Astrocyte (in vitro differentiated cells and primary cell): ENCODE measurements around the gene PEAK1. TPM values are rescaled to one million over a fixed set of nuclear protein-coding genes. Genes with fewer than 3 reads are reported as not detected.

ENCODE experiments used
- DNase-seq: peaks from one replicate; pipeline ENCODE4 v3.0.0-alpha.2; 2010; ENCODE audit warnings: low read depth
- FAIRE-seq: peaks from 2 replicates; lab custom pipeline; 2011; peaks lifted over from hg19 to GRCh38; lab: Jason Lieb, UNC
- H2AFZ ChIP-seq: 2 replicates; pipeline ENCODE4 v1.6.0; 2012; ENCODE audit warnings: low read depth, low read length, inconsistent platforms
- H3K27ac ChIP-seq: 2 replicates; pipeline ENCODE4 v1.5.1; 2011; ENCODE audit warnings: low read depth, low read length, inconsistent platforms
- H3K27me3 ChIP-seq: 2 replicates; pipeline ENCODE4 v1.6.0; 2011; ENCODE audit warnings: low read length, inconsistent platforms; ENCODE audit not compliant: insufficient read depth
- H3K36me3 ChIP-seq: 2 replicates; pipeline ENCODE4 v1.5.1; 2011; ENCODE audit warnings: low read length, inconsistent platforms; ENCODE audit not compliant: insufficient read depth
- H3K4me1 ChIP-seq: 2 replicates; pipeline ENCODE4 v1.5.1; 2011; ENCODE audit warnings: low read length, inconsistent platforms; ENCODE audit not compliant: insufficient read depth
- H3K4me2 ChIP-seq: 2 replicates; pipeline ENCODE4 v1.6.0; 2012; ENCODE audit warnings: low read length, inconsistent platforms
- H3K4me3 ChIP-seq: 2 replicates; pipeline ENCODE4 v1.5.1; 2011; ENCODE audit warnings: low read depth, mild to moderate bottlenecking, low read length, inconsistent platforms; ENCODE audit not compliant: insufficient read depth
- H3K79me2 ChIP-seq: 2 replicates; pipeline ENCODE4 v1.6.0; 2012; ENCODE audit warnings: mild to moderate bottlenecking, low read length, inconsistent platforms; ENCODE audit not compliant: insufficient read depth
- H3K9ac ChIP-seq: 2 replicates; pipeline ENCODE4 v1.6.0; 2012; ENCODE audit warnings: mild to moderate bottlenecking, low read length, inconsistent platforms
- H3K9me3 ChIP-seq: 2 replicates; pipeline ENCODE4 v1.5.1; 2012; ENCODE audit warnings: low read depth, mild to moderate bottlenecking, low read length, inconsistent platforms; ENCODE audit not compliant: insufficient read depth
- H4K20me1 ChIP-seq: 2 replicates; pipeline ENCODE4 v1.6.0; 2012; ENCODE audit warnings: low read length, inconsistent platforms; ENCODE audit not compliant: insufficient read depth
- H3K27ac Mint-ChIP-seq: one replicate; pipeline ENCODE4 v1.8.0; 2021; ENCODE audit warnings: mild to moderate bottlenecking, mixed read lengths; ENCODE audit not compliant: unreplicated experiment
- H3K27me3 Mint-ChIP-seq: one replicate; pipeline ENCODE4 v1.8.0; 2021; ENCODE audit warnings: low read depth, mixed read lengths; ENCODE audit not compliant: unreplicated experiment
- H3K36me3 Mint-ChIP-seq: one replicate; pipeline ENCODE4 v1.8.0; 2021; ENCODE audit warnings: low read depth, mixed read lengths; ENCODE audit not compliant: unreplicated experiment
- H3K4me1 Mint-ChIP-seq: one replicate; pipeline ENCODE4 v1.8.0; 2021; ENCODE audit warnings: low read depth, mixed read lengths; ENCODE audit not compliant: unreplicated experiment
- H3K4me3 Mint-ChIP-seq: one replicate; pipeline ENCODE4 v1.8.0; 2021; ENCODE audit warnings: mild to moderate bottlenecking, moderate library complexity, mixed read lengths; ENCODE audit not compliant: unreplicated experiment
- H3K9me3 Mint-ChIP-seq: one replicate; pipeline ENCODE4 v1.8.0; 2021; ENCODE audit warnings: mild to moderate bottlenecking, mixed read lengths; ENCODE audit not compliant: unreplicated experiment
- CTCF ChIP-seq: IDR thresholded peaks from 2 replicates; pipeline ENCODE4 v1.5.1; 2011; ENCODE audit warnings: low read depth, mild to moderate bottlenecking, inconsistent platforms, low read length, moderate library complexity; ENCODE audit not compliant: insufficient read depth
- EZH2 ChIP-seq: IDR thresholded peaks from 2 replicates; pipeline ENCODE4 v1.6.1; 2012; ENCODE audit warnings: mild to moderate bottlenecking, low read length, inconsistent platforms; ENCODE audit not compliant: insufficient read depth
- total RNA-seq: library from RNA; stranded (reverse); gene quantifications from 2 replicates; pipeline ENCODE4 v1.2.1, GENCODE V29; 2021

Gene PEAK1
- total RNA-seq, 1 donor from 2014 or later = 62.3 TPM

- H3K4me3 Mint-ChIP-seq = no peak overlapping the region
- no peak overlapping the region for H3K4me3 ChIP-seq
- H4K20me1 ChIP-seq = no peaks in the 10 kb centered on the region
- no peak overlapping the region for H3K27ac ChIP-seq
- H3K4me1 Mint-ChIP-seq = peaks cover 11% of the 10 kb centered on the region
- peaks cover 10% of the 10 kb centered on the region for H3K36me3 Mint-ChIP-seq
- no peak for FAIRE-seq
- no peak overlapping the region for H2AFZ ChIP-seq
- H3K27me3 Mint-ChIP-seq = no peaks in the 10 kb centered on the region
- DNase-seq = no peak
- H3K9me3 ChIP-seq = no peaks in the 10 kb centered on the region
- no peak for TF ChIP-seq EZH2
- no peak for TF ChIP-seq CTCF
- H3K36me3 ChIP-seq = no peaks in the 10 kb centered on the region
- no peak overlapping the region for H3K27ac Mint-ChIP-seq
- no peak overlapping the region for H3K4me2 ChIP-seq
- H3K4me1 ChIP-seq = no peaks in the 10 kb centered on the region
- H3K79me2 ChIP-seq = no peaks in the 10 kb centered on the region
- H3K9me3 Mint-ChIP-seq = no peaks in the 10 kb centered on the region
- no peaks in the 10 kb centered on the region for H3K27me3 ChIP-seq
- no peak overlapping the region for H3K9ac ChIP-seq
Measured at GRCh38 chr15:77219841-77220240, 200.1 kb downstream of the PEAK1 start.

GRCh38 chr15:77209221-77209620 lies 210.7 kb downstream of the PEAK1 start:
- no peak overlapping the region for H3K27ac ChIP-seq
- H3K27ac Mint-ChIP-seq = no peak overlapping the region
- no peak overlapping the region for H3K9ac ChIP-seq
- no peaks in the 10 kb centered on the region for H3K36me3 Mint-ChIP-seq
- FAIRE-seq (no peak), DNase-seq (no peak)
- TF ChIP-seq EZH2 (no peak), CTCF (no peak)
- H3K4me1 Mint-ChIP-seq = no peaks in the 10 kb centered on the region
- H3K4me3 Mint-ChIP-seq = no peak overlapping the region
- no peaks in the 10 kb centered on the region for H3K79me2 ChIP-seq
- H4K20me1 ChIP-seq = peaks cover 3% of the 10 kb centered on the region
- no peaks in the 10 kb centered on the region for H3K9me3 ChIP-seq
- no peaks in the 10 kb centered on the region for H3K27me3 ChIP-seq
- no peak overlapping the region for H3K4me3 ChIP-seq
- H3K9me3 Mint-ChIP-seq = no peaks in the 10 kb centered on the region
- no peaks in the 10 kb centered on the region for H3K36me3 ChIP-seq
- H2AFZ ChIP-seq = no peak overlapping the region
- no peak overlapping the region for H3K4me2 ChIP-seq
- H3K4me1 ChIP-seq = no peaks in the 10 kb centered on the region
- H3K27me3 Mint-ChIP-seq = no peaks in the 10 kb centered on the region

DNA sequence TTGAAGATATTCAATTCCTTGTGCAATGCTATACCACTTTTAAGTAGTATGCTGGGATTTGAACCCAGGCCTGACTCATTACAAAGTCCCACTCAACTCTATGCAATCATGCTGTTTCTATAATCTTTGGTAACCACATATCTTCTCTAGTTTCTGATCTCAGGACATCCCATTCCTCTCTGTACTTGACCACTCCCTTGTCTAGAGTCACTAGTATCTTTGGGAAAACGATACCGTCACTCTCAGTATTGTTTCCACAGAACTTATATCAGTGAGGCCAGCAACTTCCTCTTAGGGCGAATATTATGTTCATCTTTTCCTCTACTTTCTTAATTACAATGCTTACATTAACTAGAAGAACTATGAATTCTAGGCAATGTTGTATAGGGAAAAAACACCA lies 211.7 kb downstream of the PEAK1 start:
- Histone ChIP-seq H3K27me3 (no peaks in the 10 kb centered on the region), H2AFZ (no peak overlapping the region), H3K4me2 (no peak overlapping the region), H3K79me2 (no peaks in the 10 kb centered on the region), H3K4me3 (no peak overlapping the region), H3K9me3 (no peaks in the 10 kb centered on the region), H3K27ac (no peak overlapping the region), H3K4me1 (no peaks in the 10 kb centered on the region), H4K20me1 (peaks cover 5% of the 10 kb centered on the region), H3K36me3 (no peaks in the 10 kb centered on the region), H3K9ac (no peak overlapping the region)
- Mint-ChIP-seq H3K4me3 (no peak overlapping the region), H3K9me3 (no peaks in the 10 kb centered on the region), H3K36me3 (peaks cover 2% of the 10 kb centered on the region), H3K4me1 (no peaks in the 10 kb centered on the region), H3K27me3 (no peaks in the 10 kb centered on the region), H3K27ac (no peak overlapping the region)
- TF ChIP-seq CTCF (no peak), EZH2 (no peak)
- FAIRE-seq (no peak), DNase-seq (no peak)
